GM18507 (cell line): ENCODE results near the gene KIF24.
"Not testable (repeated sequence)": the region's sequence is repeated elsewhere in the genome, so short reads cannot be mapped to it uniquely, and the experiment has no call there.

Source experiments
- DNase-seq: peaks from one replicate; pipeline ENCODE4 v3.0.0; 2011; ENCODE audit warnings: low read depth; ENCODE audit not compliant: insufficient read length; ENCODE audit errors: extremely low spot score
- FAIRE-seq: peaks from 2 replicates; lab custom pipeline; 2011; peaks lifted over from hg19 to GRCh38; lab: Jason Lieb, UNC

The KIF24 gene

GRCh38 chr9:34365282-34365681 lies 36.2 kb upstream of the KIF24 start:
- FAIRE-seq (no peak), DNase-seq (no peak)

GRCh38 chr9:34363619-34364351 lies 34.7 kb upstream of the KIF24 start:
- no peak for DNase-seq
- FAIRE-seq: no peak

GRCh38 chr9:34362614-34363214 lies 33.6 kb upstream of the KIF24 start:
- FAIRE-seq (no peak), DNase-seq (no peak)

- not testable (repeated sequence) for FAIRE-seq
These were observed 23.9 kb upstream of the KIF24 start for GRCh38 chr9:34352957-34353356.

GRCh38 chr9:34352122-34352652 lies 23.1 kb upstream of the KIF24 start:
- FAIRE-seq, DNase-seq: not testable (repeated sequence)

More at GRCh38 chr9:34352957-34353356, 23.9 kb upstream of the KIF24 start:
- not testable (repeated sequence) for DNase-seq

- DNase-seq: no peak
- no peak for FAIRE-seq
These were observed 20.3 kb upstream of the KIF24 start for GRCh38 chr9:34349324-34349723.

- DNase-seq: no peak
- FAIRE-seq: no peak
These were observed 18.7 kb upstream of the KIF24 start for GRCh38 chr9:34347800-34348158.

GRCh38 chr9:34346873-34347799 lies 18.1 kb upstream of the KIF24 start:
- DNase-seq (no peak), FAIRE-seq (no peak)

- DNase-seq (no peak), FAIRE-seq (no peak)
These were observed 14.5 kb upstream of the KIF24 start for GRCh38 chr9:34343605-34344004.

- FAIRE-seq (no peak), DNase-seq (no peak)
These were observed 14.0 kb upstream of the KIF24 start for GRCh38 chr9:34343090-34343489.

GRCh38 chr9:34341659-34342295 lies 12.7 kb upstream of the KIF24 start:
- DNase-seq: no peak
- FAIRE-seq: no peak

- DNase-seq (no peak), FAIRE-seq (no peak)
These were observed 9.8 kb upstream of the KIF24 start for GRCh38 chr9:34338665-34339385.

- FAIRE-seq: not testable (repeated sequence)
These were observed 9.0 kb upstream of the KIF24 start for GRCh38 chr9:34338079-34338478.

GRCh38 chr9:34337403-34337802 lies 8.3 kb upstream of the KIF24 start:
- DNase-seq (no peak), FAIRE-seq (no peak)

More at GRCh38 chr9:34338079-34338478, 9.0 kb upstream of the KIF24 start:
- not testable (repeated sequence) for DNase-seq

- no peak for FAIRE-seq
- DNase-seq: no peak
These were observed 6.3 kb upstream of the KIF24 start for GRCh38 chr9:34335376-34335775.

- no peak for DNase-seq
- FAIRE-seq: no peak
These were observed 5.8 kb upstream of the KIF24 start for GRCh38 chr9:34334916-34335315.

- FAIRE-seq (no peak), DNase-seq (no peak)
These were observed 5.3 kb upstream of the KIF24 start for GRCh38 chr9:34334337-34334824.

- DNase-seq: no peak
- no peak for FAIRE-seq
These were observed 4.8 kb upstream of the KIF24 start for GRCh38 chr9:34333836-34334235.
